GM12878 (cell line): ENCODE results near the gene BCL11A. TPM values are rescaled to one million over a fixed set of nuclear protein-coding genes. Genes with fewer than 3 reads are reported as not detected.

ENCODE experiments used
- ATAC-seq: fragments of 200-7000 bp; cut with Tn5 transposase; 3 replicates; pipeline ENCODE4 v1.9.1; 2020; ENCODE audit warnings: mild to moderate bottlenecking, moderate library complexity
- BruUV-seq: library from RNA; stranded (reverse); fragments of 400-500 nt; replicated peaks from 2 replicates; lab custom pipeline; 2021; lab: Mats Ljungman, UMichigan
- CTCF ChIA-PET: fragments of 300-600 bp; sonication (Branson Sonifier 250); formaldehyde crosslinking; extraction: SDS; loops from one replicate; lab custom pipeline; 2021; ENCODE audit warnings: inconsistent platforms; lab: Yijun Ruan, JAX
- POLR2A ChIA-PET: fragments of 350-600 bp; formaldehyde crosslinking; extraction: SDS; loops from one replicate; lab custom pipeline; 2021; ENCODE audit warnings: inconsistent platforms; lab: Charles Lee
- RAD21 ChIA-PET: fragments of 300-600 bp; sonication (Branson Sonifier 250); formaldehyde crosslinking; loops from one replicate; lab custom pipeline; 2023; ENCODE audit warnings: antibody characterized with exemption; ENCODE audit not compliant: unreplicated experiment; lab: Charles Lee
- SMC1A ChIA-PET: fragments of 300-600 bp; sonication (Branson Sonifier 250); formaldehyde crosslinking; loops from one replicate; lab custom pipeline; 2023; ENCODE audit not compliant: unreplicated experiment, uncharacterized antibody; lab: Charles Lee
- DNase-seq: peaks from one replicate; pipeline ENCODE4 v3.0.0-alpha.2; 2011; ENCODE audit warnings: low read depth, low spot score
- FAIRE-seq: peaks from 3 replicates; lab custom pipeline; 2011; peaks lifted over from hg19 to GRCh38; lab: Jason Lieb, UNC
- H2AFZ ChIP-seq: 2 replicates; pipeline ENCODE4 v1.6.0; 2011; ENCODE audit warnings: low read depth, low read length, control low read depth; ENCODE audit not compliant: control insufficient read depth
- H3K27ac ChIP-seq: 2 replicates; pipeline ENCODE4 v1.5.1; 2011; ENCODE audit warnings: control low read depth; ENCODE audit not compliant: control insufficient read depth, insufficient read depth
- H3K27me3 ChIP-seq, 2 experiments: replicated peaks in 1 of 2; 2 replicates each; pipeline versions ENCODE4 v1.6.0 to v1.6.1; 2011; ENCODE audit warnings: low read length in 1 of 2; ENCODE audit not compliant: control insufficient read depth in 2 of 2, insufficient read depth in 2 of 2
- H3K36me3 ChIP-seq, 2 experiments: 2 replicates each; pipeline ENCODE4 v1.5.1; 2011; ENCODE audit warnings: low read length in 1 of 2; ENCODE audit not compliant: control insufficient read depth in 2 of 2, insufficient read depth in 2 of 2
- H3K4me1 ChIP-seq: 2 replicates; pipeline ENCODE4 v1.6.1; 2011; ENCODE audit warnings: mild to moderate bottlenecking, low read length, moderate library complexity, mixed read lengths; ENCODE audit not compliant: control insufficient read depth, insufficient read depth
- H3K4me2 ChIP-seq: 2 replicates; pipeline ENCODE4 v1.6.0; 2011; ENCODE audit warnings: control low read depth; ENCODE audit not compliant: control insufficient read depth, insufficient read depth
- H3K4me3 ChIP-seq: fragments of 200-600 bp; sonication (generic); 2 replicates; pipeline ENCODE4 v1.5.1; 2016
- H3K79me2 ChIP-seq: 2 replicates; pipeline ENCODE4 v1.6.0; 2011; ENCODE audit warnings: low read length; ENCODE audit not compliant: control insufficient read depth, insufficient read depth
- H3K9ac ChIP-seq: 2 replicates; pipeline ENCODE4 v1.8.0; 2011; ENCODE audit warnings: low read length, control low read depth, mixed read lengths; ENCODE audit not compliant: control insufficient read depth, insufficient read depth
- H3K9me3 ChIP-seq: replicated peaks from 3 replicates; pipeline ENCODE4 v1.5.1; 2011; ENCODE audit warnings: mild to moderate bottlenecking, low read length; ENCODE audit not compliant: control insufficient read depth, insufficient read depth
- H4K20me1 ChIP-seq: 2 replicates; pipeline ENCODE4 v1.6.0; 2011; ENCODE audit not compliant: control insufficient read depth, insufficient read depth
- CBX5 ChIP-seq: sonication (generic); IDR thresholded peaks from 2 replicates; pipeline ENCODE4 v1.6.1; 2016; ENCODE audit warnings: low read depth, moderate library complexity, mild to moderate bottlenecking, inconsistent platforms
- DPF2 ChIP-seq: fragments of 450-650 bp; IDR thresholded peaks from 2 replicates; pipeline ENCODE4 v1.6.1; 2017; ENCODE audit warnings: mild to moderate bottlenecking
- EGR1 ChIP-seq, 2 experiments: IDR thresholded peaks; 1 replicate in 1 of 2; 2 replicates in 1 of 2; pipeline ENCODE4 v1.6.1; 2011 to 2012; ENCODE audit warnings: low read depth in 2 of 2, low read length in 2 of 2, borderline replicate concordance in 1 of 2, mild to moderate bottlenecking in 1 of 2, moderate library complexity in 1 of 2
- GABPA ChIP-seq: IDR thresholded peaks from 2 replicates; pipeline ENCODE4 v1.6.1; 2014; ENCODE audit warnings: antibody characterized with exemption, low read depth, mild to moderate bottlenecking, inconsistent platforms
- HDAC2 ChIP-seq: fragments of 200-600 bp; sonication (generic); IDR thresholded peaks from 2 replicates; pipeline ENCODE4 v1.6.1; 2017
- KAT2A ChIP-seq: conservative IDR thresholded peaks from 2 replicates; pipeline ENCODE4 v1.6.1; 2011; ENCODE audit warnings: low read depth, low read length; ENCODE audit not compliant: control insufficient read depth
- RUNX3 ChIP-seq: IDR thresholded peaks from 2 replicates; pipeline ENCODE4 v1.6.1; 2012; ENCODE audit warnings: low read length, inconsistent platforms
- TAF1 ChIP-seq: IDR thresholded peaks from 2 replicates; pipeline ENCODE4 v1.6.1; 2011; ENCODE audit warnings: mild to moderate bottlenecking, low read depth, low read length, borderline replicate concordance
- TCF3 ChIP-seq: IDR thresholded peaks from 2 replicates; pipeline ENCODE4 v1.6.1; 2012; ENCODE audit warnings: low read depth, mild to moderate bottlenecking, low read length, borderline replicate concordance; ENCODE audit not compliant: insufficient read depth
- WGBS: methylation state at CpG from one replicate; pipeline ENCODE4 v1.1.6; 2016; ENCODE audit warnings: low lambda C conversion rate; ENCODE audit not compliant: insufficient replicate concordance, insufficient coverage; ENCODE audit errors: missing lambda C conversion rate; 5-methylcytosine and 5-hydroxymethylcytosine counted together
- in situ Hi-C: fragments of 300-500 bp; cut with MboI; formaldehyde crosslinking; loops from 9 replicates; pipeline ENCODE4 v1.14.3; 2018; ENCODE audit warnings: mixed read lengths
- intact Hi-C: fragments of 100-400 bp; cut with micrococcal nuclease; formaldehyde crosslinking; loops from one replicate; pipeline ENCODE4 v1.14.2; 2022; ENCODE audit not compliant: unreplicated experiment
- polyA plus RNA-seq, 11 experiments: library from polyadenylated mRNA; depleted of rRNA in 4 of 11; unstranded in 6 of 11; stranded (reverse) in 5 of 11; fragments of >200 nt; fragmentation: Nextera tagmentation in 4 of 11; fragmentation: Illumina TruSeq in 1 of 11; extraction: Ambion mirVana in 4 of 11; extraction: Trizol in 1 of 11; gene quantifications; 1 replicate in 1 of 11; 2 replicates in 10 of 11; pipeline versions ENCODE4 v1.2.1 to v1.2.3, GENCODE V29; 2011 to 2016; ENCODE audit warnings: inconsistent platforms in 2 of 11, missing spikeins in 2 of 11, low read depth in 1 of 11
- total RNA-seq, 4 experiments: library from RNA; depleted of rRNA in 3 of 4; stranded (reverse); fragments of >200 nt in 3 of 4; fragmentation: Illumina TruSeq in 1 of 4; extraction: Trizol in 1 of 4; gene quantifications; 2 replicates each; pipeline versions ENCODE4 v1.2.1 to v1.2.3, GENCODE V29; 2013 to 2021

Gene BCL11A
- total and polyA plus RNA-seq, 10 of the 15 experiments (the other 5 are each of a cell fraction or from before 2014, with no cell fraction given): 7.5 to 26.6 (median 11.1) TPM; not detected in 1

DNA sequence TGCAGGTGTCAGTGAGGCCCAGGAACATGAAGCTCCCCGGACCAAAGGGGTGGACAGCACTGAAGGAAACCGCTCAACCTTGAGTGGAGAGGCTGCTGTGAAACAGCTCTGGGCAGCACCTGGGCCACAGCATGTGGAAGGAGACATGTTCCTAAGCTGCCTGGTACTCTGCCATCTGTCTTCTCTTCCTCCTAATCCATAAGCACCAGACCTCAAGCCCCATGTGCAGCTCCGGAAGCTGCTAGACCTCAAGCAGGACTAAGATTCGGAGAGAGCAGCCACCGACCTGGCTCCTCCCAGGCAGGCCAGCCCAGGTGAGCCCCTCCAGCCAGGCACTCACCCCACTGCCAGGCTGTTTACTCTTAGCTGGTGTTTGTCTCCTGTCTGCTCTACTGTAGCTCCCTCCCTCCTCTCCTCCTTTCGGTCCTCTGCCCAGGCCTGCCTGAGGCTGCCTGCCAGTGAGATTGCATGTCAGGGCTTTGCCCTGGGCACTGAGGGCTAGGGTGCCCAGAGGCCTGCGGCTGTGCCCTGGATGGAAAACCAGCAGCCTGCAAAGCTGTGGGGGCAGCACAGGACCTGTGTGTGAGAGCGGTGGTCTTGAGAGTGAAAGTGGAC, 53.7 kb downstream of the BCL11A start:
- ChIA-PET CTCF (no interaction called here), SMC1A (interaction anchor here (0.9 to 1.1 kb wide), 2 partner anchors 9 to 37 kb away, joined by 3 read pairs; no protein-coding TSS in a partner anchor), POLR2A (no interaction called here), RAD21 (no interaction called here)
- in situ Hi-C loops: no loop called here
- Histone ChIP-seq H3K27ac (no peak overlapping the region), H3K9me3 (no peaks in the 10 kb centered on the region), H3K36me3 (peaks cover 0 to 11% of the 10 kb centered on the region in 2 experiments; a peak in 1 of 4 replicates), H3K4me3 (no peak overlapping the region), H3K27me3 (no peaks in the 10 kb centered on the region), H3K79me2 (peaks cover 33% of the 10 kb centered on the region), H3K4me1 (peaks cover 22% of the 10 kb centered on the region), H3K9ac (no peak overlapping the region), H3K4me2 (no peak overlapping the region; the same call in 1 of the 2 replicates), H4K20me1 (no peaks in the 10 kb centered on the region), H2AFZ (no peak overlapping the region)
- ATAC-seq (no peak; the same call in 2 of the 3 replicates), DNase-seq (no peak), FAIRE-seq (no peak)
- 77% methylated on average over 8 of the region's 8 CpGs for WGBS
- no peak for TF ChIP-seq HDAC2
- TF ChIP-seq EGR1 (IDR thresholded peaks at IDR 0.05; ENCODE audit: borderline replicate concordance in 1 of 2, low read depth in 2 of 2, low read length in 2 of 2): no peak
- no peak for TF ChIP-seq CBX5
- no peak for TF ChIP-seq RUNX3
- TF ChIP-seq GABPA: no peak
- no peak for TF ChIP-seq TCF3
- TF ChIP-seq KAT2A: no peak
- no peak for TF ChIP-seq TAF1
- no peak for TF ChIP-seq DPF2
- no TSS peak for BruUV-seq
- intact Hi-C loops: no loop called here
